GM12878 (cell line): ENCODE results near the gene HTR4. TPM values are rescaled to one million over a fixed set of nuclear protein-coding genes. Genes with fewer than 3 reads are reported as not detected.

Source experiments
- ATAC-seq: fragments of 200-7000 bp; cut with Tn5 transposase; 3 replicates; pipeline ENCODE4 v1.9.1; 2020; ENCODE audit warnings: mild to moderate bottlenecking, moderate library complexity
- BruUV-seq: library from RNA; stranded (reverse); fragments of 400-500 nt; replicated peaks from 2 replicates; lab custom pipeline; 2021; lab: Mats Ljungman, UMichigan
- CTCF ChIA-PET: fragments of 300-600 bp; sonication (Branson Sonifier 250); formaldehyde crosslinking; extraction: SDS; loops from one replicate; lab custom pipeline; 2021; ENCODE audit warnings: inconsistent platforms; lab: Yijun Ruan, JAX
- POLR2A ChIA-PET: fragments of 350-600 bp; formaldehyde crosslinking; extraction: SDS; loops from one replicate; lab custom pipeline; 2021; ENCODE audit warnings: inconsistent platforms; lab: Charles Lee
- RAD21 ChIA-PET: fragments of 300-600 bp; sonication (Branson Sonifier 250); formaldehyde crosslinking; loops from one replicate; lab custom pipeline; 2023; ENCODE audit warnings: antibody characterized with exemption; ENCODE audit not compliant: unreplicated experiment; lab: Charles Lee
- SMC1A ChIA-PET: fragments of 300-600 bp; sonication (Branson Sonifier 250); formaldehyde crosslinking; loops from one replicate; lab custom pipeline; 2023; ENCODE audit not compliant: unreplicated experiment, uncharacterized antibody; lab: Charles Lee
- DNase-seq: peaks from one replicate; pipeline ENCODE4 v3.0.0-alpha.2; 2011; ENCODE audit warnings: low read depth, low spot score
- FAIRE-seq: peaks from 3 replicates; lab custom pipeline; 2011; peaks lifted over from hg19 to GRCh38; lab: Jason Lieb, UNC
- H2AFZ ChIP-seq: 2 replicates; pipeline ENCODE4 v1.6.0; 2011; ENCODE audit warnings: low read depth, low read length, control low read depth; ENCODE audit not compliant: control insufficient read depth
- H3K27ac ChIP-seq: 2 replicates; pipeline ENCODE4 v1.5.1; 2011; ENCODE audit warnings: control low read depth; ENCODE audit not compliant: control insufficient read depth, insufficient read depth
- H3K27me3 ChIP-seq, 2 experiments: replicated peaks in 1 of 2; 2 replicates each; pipeline versions ENCODE4 v1.6.0 to v1.6.1; 2011; ENCODE audit warnings: low read length in 1 of 2; ENCODE audit not compliant: control insufficient read depth in 2 of 2, insufficient read depth in 2 of 2
- H3K36me3 ChIP-seq, 2 experiments: 2 replicates each; pipeline ENCODE4 v1.5.1; 2011; ENCODE audit warnings: low read length in 1 of 2; ENCODE audit not compliant: control insufficient read depth in 2 of 2, insufficient read depth in 2 of 2
- H3K4me1 ChIP-seq: 2 replicates; pipeline ENCODE4 v1.6.1; 2011; ENCODE audit warnings: mild to moderate bottlenecking, low read length, moderate library complexity, mixed read lengths; ENCODE audit not compliant: control insufficient read depth, insufficient read depth
- H3K4me2 ChIP-seq: 2 replicates; pipeline ENCODE4 v1.6.0; 2011; ENCODE audit warnings: control low read depth; ENCODE audit not compliant: control insufficient read depth, insufficient read depth
- H3K4me3 ChIP-seq: fragments of 200-600 bp; sonication (generic); 2 replicates; pipeline ENCODE4 v1.5.1; 2016
- H3K79me2 ChIP-seq: 2 replicates; pipeline ENCODE4 v1.6.0; 2011; ENCODE audit warnings: low read length; ENCODE audit not compliant: control insufficient read depth, insufficient read depth
- H3K9ac ChIP-seq: 2 replicates; pipeline ENCODE4 v1.8.0; 2011; ENCODE audit warnings: low read length, control low read depth, mixed read lengths; ENCODE audit not compliant: control insufficient read depth, insufficient read depth
- H3K9me3 ChIP-seq: replicated peaks from 3 replicates; pipeline ENCODE4 v1.5.1; 2011; ENCODE audit warnings: mild to moderate bottlenecking, low read length; ENCODE audit not compliant: control insufficient read depth, insufficient read depth
- H4K20me1 ChIP-seq: 2 replicates; pipeline ENCODE4 v1.6.0; 2011; ENCODE audit not compliant: control insufficient read depth, insufficient read depth
- BACH1 ChIP-seq: fragments of 450-650 bp; IDR thresholded peaks from 2 replicates; pipeline ENCODE4 v1.6.1; 2017; ENCODE audit warnings: mild to moderate bottlenecking, borderline replicate concordance
- LARP7 ChIP-seq: fragments of 450-650 bp; IDR thresholded peaks from 2 replicates; pipeline ENCODE4 v1.6.1; 2017; ENCODE audit warnings: mild to moderate bottlenecking
- MTA2 ChIP-seq: fragments of 450-650 bp; IDR thresholded peaks from 2 replicates; pipeline ENCODE4 v1.6.1; 2016; ENCODE audit warnings: low read depth, mild to moderate bottlenecking, moderate library complexity
- MTA3 ChIP-seq: IDR thresholded peaks from 2 replicates; pipeline ENCODE4 v1.6.1; 2012; ENCODE audit warnings: low read length, inconsistent platforms, borderline replicate concordance
- RAD21 ChIP-seq: IDR thresholded peaks from 2 replicates; pipeline ENCODE4 v1.6.1; 2011; ENCODE audit warnings: mild to moderate bottlenecking, low read depth, low read length, moderate library complexity; ENCODE audit not compliant: insufficient read depth
- SIX5 ChIP-seq: IDR thresholded peaks from 2 replicates; pipeline ENCODE4 v1.6.1; 2011; ENCODE audit warnings: mild to moderate bottlenecking, low read depth, low read length, moderate library complexity; ENCODE audit not compliant: severe bottlenecking
- SRF ChIP-seq, 2 experiments: IDR thresholded peaks; 2 replicates each; pipeline ENCODE4 v1.6.1; 2011; ENCODE audit warnings: low read depth in 2 of 2, low read length in 2 of 2, mild to moderate bottlenecking in 1 of 2, moderate library complexity in 1 of 2
- TAF1 ChIP-seq: IDR thresholded peaks from 2 replicates; pipeline ENCODE4 v1.6.1; 2011; ENCODE audit warnings: mild to moderate bottlenecking, low read depth, low read length, borderline replicate concordance
- ZNF622 ChIP-seq: fragments of 450-650 bp; IDR thresholded peaks from 2 replicates; pipeline ENCODE4 v1.6.1; 2017; ENCODE audit warnings: mild to moderate bottlenecking, inconsistent platforms
- WGBS: methylation state at CpG from one replicate; pipeline ENCODE4 v1.1.6; 2016; ENCODE audit warnings: low lambda C conversion rate; ENCODE audit not compliant: insufficient replicate concordance, insufficient coverage; ENCODE audit errors: missing lambda C conversion rate; 5-methylcytosine and 5-hydroxymethylcytosine counted together
- in situ Hi-C: fragments of 300-500 bp; cut with MboI; formaldehyde crosslinking; loops from 9 replicates; pipeline ENCODE4 v1.14.3; 2018; ENCODE audit warnings: mixed read lengths
- intact Hi-C: fragments of 100-400 bp; cut with micrococcal nuclease; formaldehyde crosslinking; loops from one replicate; pipeline ENCODE4 v1.14.2; 2022; ENCODE audit not compliant: unreplicated experiment
- polyA plus RNA-seq, 11 experiments: library from polyadenylated mRNA; depleted of rRNA in 4 of 11; unstranded in 6 of 11; stranded (reverse) in 5 of 11; fragments of >200 nt; fragmentation: Nextera tagmentation in 4 of 11; fragmentation: Illumina TruSeq in 1 of 11; extraction: Ambion mirVana in 4 of 11; extraction: Trizol in 1 of 11; gene quantifications; 1 replicate in 1 of 11; 2 replicates in 10 of 11; pipeline versions ENCODE4 v1.2.1 to v1.2.3, GENCODE V29; 2011 to 2016; ENCODE audit warnings: inconsistent platforms in 2 of 11, missing spikeins in 2 of 11, low read depth in 1 of 11
- total RNA-seq, 4 experiments: library from RNA; depleted of rRNA in 3 of 4; stranded (reverse); fragments of >200 nt in 3 of 4; fragmentation: Illumina TruSeq in 1 of 4; extraction: Trizol in 1 of 4; gene quantifications; 2 replicates each; pipeline versions ENCODE4 v1.2.1 to v1.2.3, GENCODE V29; 2013 to 2021
- TF ChIP-seq, protein P1 (sequence below): IDR thresholded peaks from 2 replicates; pipeline ENCODE4 v1.6.1; 2011; ENCODE audit warnings: low read depth, low read length, improper control_type of control experiment, borderline replicate concordance

HTR4 gene
- total and polyA plus RNA-seq, 10 of the 15 experiments (the other 5 are each of a cell fraction or from before 2014, with no cell fraction given) = not detected

DNA sequence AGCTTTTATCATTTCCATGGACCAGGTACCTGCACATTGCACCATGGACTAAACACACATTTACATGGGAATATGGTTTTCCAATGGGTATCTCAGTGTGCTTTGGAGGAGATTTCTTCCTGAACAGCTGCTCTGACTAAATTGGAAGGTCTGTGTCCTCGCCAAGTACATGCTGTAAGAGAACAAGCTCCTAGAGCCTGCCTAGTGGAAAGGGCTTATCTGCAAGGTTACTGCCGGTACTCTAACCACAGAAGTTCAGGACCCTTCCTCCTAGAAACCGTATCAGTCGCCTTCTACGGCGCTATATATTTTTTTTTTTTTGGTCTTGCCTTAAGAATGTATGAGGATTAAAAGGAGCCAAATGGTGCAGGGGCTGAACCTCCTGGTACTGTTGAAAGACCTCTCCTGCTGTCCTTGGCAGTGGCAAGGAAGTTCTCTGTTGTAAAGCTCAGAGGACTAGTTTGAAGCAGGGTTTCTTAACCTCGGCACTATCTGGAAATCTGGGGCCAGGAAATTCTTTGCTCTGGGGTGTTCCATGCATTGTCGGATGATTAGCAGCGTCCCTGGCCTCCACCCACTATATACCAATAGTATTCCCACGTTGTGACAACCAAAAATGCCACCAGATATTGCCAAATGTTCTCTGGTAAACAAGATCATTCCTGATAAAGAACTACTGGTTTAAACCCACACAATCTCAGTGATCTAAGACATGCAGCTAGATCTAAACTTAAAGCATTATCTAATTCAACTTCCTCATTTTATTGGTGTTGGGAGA lies 163.1 kb downstream of the HTR4 start (continued):
- TF ChIP-seq RAD21 (no peak), ZNF622 (no peak), BACH1 (no peak), MTA3 (no peak), MTA2 (no peak), TAF1 (no peak)
- TF ChIP-seq, protein P1, sequence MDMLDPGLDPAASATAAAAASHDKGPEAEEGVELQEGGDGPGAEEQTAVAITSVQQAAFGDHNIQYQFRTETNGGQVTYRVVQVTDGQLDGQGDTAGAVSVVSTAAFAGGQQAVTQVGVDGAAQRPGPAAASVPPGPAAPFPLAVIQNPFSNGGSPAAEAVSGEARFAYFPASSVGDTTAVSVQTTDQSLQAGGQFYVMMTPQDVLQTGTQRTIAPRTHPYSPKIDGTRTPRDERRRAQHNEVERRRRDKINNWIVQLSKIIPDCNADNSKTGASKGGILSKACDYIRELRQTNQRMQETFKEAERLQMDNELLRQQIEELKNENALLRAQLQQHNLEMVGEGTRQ = no peak

DNA sequence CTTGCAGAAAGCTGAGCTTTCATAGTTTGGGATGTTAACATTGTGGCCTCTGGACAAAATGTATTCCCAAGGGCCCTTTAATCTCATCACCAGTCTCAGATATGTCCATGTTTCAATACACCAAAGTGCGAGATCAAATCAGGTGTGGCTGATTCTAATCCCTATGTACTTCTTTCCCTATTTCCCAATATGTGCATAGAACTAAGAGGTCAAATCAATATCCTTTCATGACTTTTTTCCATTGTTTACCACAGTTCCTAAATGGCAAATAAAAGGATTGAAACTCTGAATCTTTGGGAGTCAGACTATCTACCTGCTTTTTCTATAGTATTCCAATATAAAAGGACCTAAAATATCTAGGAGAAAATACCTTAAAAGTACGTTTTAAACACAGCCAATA lies 165.6 kb downstream of the HTR4 start:
- SMC1A ChIA-PET = no interaction called here
- no peaks in the 10 kb centered on the region for H3K36me3 ChIP-seq
- DNase-seq (no peak), ATAC-seq (no peak), FAIRE-seq (no peak)
- peaks cover 0 to 4% of the 10 kb centered on the region in 2 experiments; a peak in 1 of 4 replicates for H3K27me3 ChIP-seq
- POLR2A ChIA-PET = no interaction called here
- H3K79me2 ChIP-seq = no peaks in the 10 kb centered on the region
- CTCF ChIA-PET = no interaction called here
- H3K27ac ChIP-seq = no peak overlapping the region
- RAD21 ChIA-PET = no interaction called here
- intact Hi-C loops (loop anchor here (10.0 kb wide), 1 partner anchor 194 kb away; no protein-coding TSS in a partner anchor), in situ Hi-C loops (loop anchor here (25.0 kb wide), 1 partner anchor 301 kb away; no protein-coding TSS in a partner anchor)
- no TSS peak for BruUV-seq
- no peak overlapping the region for H3K9ac ChIP-seq
- H3K4me1 ChIP-seq = no peaks in the 10 kb centered on the region
- H3K4me3 ChIP-seq = no peak overlapping the region
- no peak overlapping the region for H3K4me2 ChIP-seq
- no peaks in the 10 kb centered on the region for H3K9me3 ChIP-seq
- no peak overlapping the region for H2AFZ ChIP-seq
- no peak for TF ChIP-seq ZNF622
- TF ChIP-seq SIX5 = no peak
- TF ChIP-seq SRF (IDR thresholded peaks at IDR 0.05; ENCODE audit: low read depth in 2 of 2, low read length in 2 of 2) = no peak
- TF ChIP-seq LARP7 = no peak
- 15% methylated on average over 2 of the region's 2 CpGs for WGBS
- H4K20me1 ChIP-seq = no peaks in the 10 kb centered on the region
